ENCODE measurements around the gene UNC93A.

GRCh38 chr6:167302074-167302473 lies 11.0 kb downstream of the UNC93A start:
- TF ChIP-seq SPI1 (IDR thresholded peaks at IDR 0.05; ENCODE audit: low read depth, low read length): no peak
- TF ChIP-seq TAF1 (IDR thresholded peaks at IDR 0.05; ENCODE audit: low read depth, low read length): no peak
- TF ChIP-seq POLR2A (IDR thresholded peaks at IDR 0.05; ENCODE audit: low read depth, low read length): no peak
- no peak for TF ChIP-seq POLR2AphosphoS5 (IDR thresholded peaks at IDR 0.05; ENCODE audit: low read depth, low read length)
- no peak for TF ChIP-seq POU2F2 (IDR thresholded peaks at IDR 0.05; ENCODE audit: low read depth, low read length)
- TF ChIP-seq PAX5 (IDR thresholded peaks at IDR 0.05; ENCODE audit: insufficient read depth, low read length, severe bottlenecking): no peak

All from GM12891 (cell line).